T-helper 17 cell (primary cell): ENCODE measurements around the gene AKT3. TPM values are rescaled to one million over a fixed set of nuclear protein-coding genes. Genes with fewer than 3 reads are reported as not detected.

ENCODE experiments used
- ATAC-seq: fragments of 150-1000 bp; cut with Tn5 transposase; 2 replicates; pipeline ENCODE4 v1.10.0; 2021; ENCODE audit warnings: mild to moderate bottlenecking, moderate library complexity
- DNase-seq, 3 donors: peaks; one replicate each; pipeline versions ENCODE4 v3.0.0 to v3.0.0-alpha.2; 2020 to 2021
- H3K9me3 ChIP-seq: one replicate; pipeline ENCODE4 v1.7.0; 2013; ENCODE audit warnings: low read length, mild to moderate bottlenecking; ENCODE audit not compliant: control insufficient read depth, poor library complexity, severe bottlenecking
- H3K27ac Mint-ChIP-seq: one replicate; pipeline ENCODE4 v1.8.0; 2022; ENCODE audit warnings: mild to moderate bottlenecking, moderate library complexity, mixed read lengths
- H3K27me3 Mint-ChIP-seq: one replicate; pipeline ENCODE4 v1.8.0; 2022; ENCODE audit warnings: mixed read lengths
- H3K36me3 Mint-ChIP-seq: one replicate; pipeline ENCODE4 v1.8.0; 2022; ENCODE audit warnings: low read depth, mixed read lengths
- H3K4me1 Mint-ChIP-seq: one replicate; pipeline ENCODE4 v1.8.0; 2022; ENCODE audit warnings: mild to moderate bottlenecking, mixed read lengths
- H3K4me3 Mint-ChIP-seq: one replicate; pipeline ENCODE4 v1.8.0; 2022; ENCODE audit warnings: mild to moderate bottlenecking, moderate library complexity, mixed read lengths
- total RNA-seq, 4 donors: library from RNA in 2 of 4; stranded (reverse) in 2 of 4; gene quantifications; one replicate each; pipeline ENCODE4 v1.2.3 and lab custom pipeline; 2022 to 2026

The AKT3 gene
- total RNA-seq, 2 donors from 2014 or later = 96.0 to 103 TPM

- no peaks in the 10 kb centered on the region for H3K9me3 ChIP-seq
- H3K27ac Mint-ChIP-seq = peak overlapping the region; percentile 41
- no peaks in the 10 kb centered on the region for H3K27me3 Mint-ChIP-seq
- no peak for ATAC-seq
- no peak overlapping the region for H3K4me3 Mint-ChIP-seq
- H3K36me3 Mint-ChIP-seq = no peaks in the 10 kb centered on the region
- H3K4me1 Mint-ChIP-seq = peaks cover 11% of the 10 kb centered on the region
- DNase-seq = no peak
Measured at GRCh38 chr1:243493156-243494129, 356.6 kb downstream of the AKT3 start.

- no peaks in the 10 kb centered on the region for H3K36me3 Mint-ChIP-seq
- no peak for ATAC-seq
- H3K27ac Mint-ChIP-seq = peak overlapping the region; percentile 34
Measured at GRCh38 chr1:243490748-243491686, 359.0 kb downstream of the AKT3 start.

GRCh38 chr1:243489681-243490546 lies 360.1 kb downstream of the AKT3 start:
- H3K27ac Mint-ChIP-seq = no peak overlapping the region
- DNase-seq (no peak), ATAC-seq (no peak)
- peak overlapping the region; percentile 21 for H3K4me3 Mint-ChIP-seq
- no peaks in the 10 kb centered on the region for H3K9me3 ChIP-seq
- H3K4me1 Mint-ChIP-seq = peaks cover 4% of the 10 kb centered on the region
- H3K36me3 Mint-ChIP-seq = no peaks in the 10 kb centered on the region
- H3K27me3 Mint-ChIP-seq = no peaks in the 10 kb centered on the region

More at GRCh38 chr1:243490748-243491686, 359.0 kb downstream of the AKT3 start:
- DNase-seq = no peak
- no peaks in the 10 kb centered on the region for H3K9me3 ChIP-seq
- peaks cover 5% of the 10 kb centered on the region for H3K4me1 Mint-ChIP-seq
- no peaks in the 10 kb centered on the region for H3K27me3 Mint-ChIP-seq
- no peak overlapping the region for H3K4me3 Mint-ChIP-seq

DNA sequence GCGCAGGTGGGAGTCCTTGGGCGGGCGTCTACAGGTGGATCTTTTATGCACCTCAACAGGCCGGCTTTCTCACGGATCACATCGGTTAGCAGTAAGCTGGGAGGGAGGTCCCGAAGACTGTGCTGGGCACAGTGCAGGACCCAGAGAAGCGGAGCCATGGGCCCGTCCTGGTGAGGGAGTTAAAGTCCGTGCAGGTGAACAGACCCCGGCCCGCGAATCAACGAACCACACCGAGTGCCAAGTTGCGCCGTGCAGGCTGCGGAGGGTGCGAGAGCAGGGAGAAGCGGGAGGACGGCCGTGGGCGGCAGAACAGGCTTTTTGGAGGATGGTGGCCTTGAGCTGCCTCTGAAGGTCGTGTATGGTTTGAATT lies 360.9 kb downstream of the AKT3 start:
- DNase-seq (no peak), ATAC-seq (no peak)
- Mint-ChIP-seq H3K4me3 (peak overlapping the region; percentile 28), H3K27ac (no peak overlapping the region), H3K4me1 (peaks cover 4% of the 10 kb centered on the region), H3K36me3 (no peaks in the 10 kb centered on the region), H3K27me3 (no peaks in the 10 kb centered on the region)
- H3K9me3 ChIP-seq = no peaks in the 10 kb centered on the region

DNA sequence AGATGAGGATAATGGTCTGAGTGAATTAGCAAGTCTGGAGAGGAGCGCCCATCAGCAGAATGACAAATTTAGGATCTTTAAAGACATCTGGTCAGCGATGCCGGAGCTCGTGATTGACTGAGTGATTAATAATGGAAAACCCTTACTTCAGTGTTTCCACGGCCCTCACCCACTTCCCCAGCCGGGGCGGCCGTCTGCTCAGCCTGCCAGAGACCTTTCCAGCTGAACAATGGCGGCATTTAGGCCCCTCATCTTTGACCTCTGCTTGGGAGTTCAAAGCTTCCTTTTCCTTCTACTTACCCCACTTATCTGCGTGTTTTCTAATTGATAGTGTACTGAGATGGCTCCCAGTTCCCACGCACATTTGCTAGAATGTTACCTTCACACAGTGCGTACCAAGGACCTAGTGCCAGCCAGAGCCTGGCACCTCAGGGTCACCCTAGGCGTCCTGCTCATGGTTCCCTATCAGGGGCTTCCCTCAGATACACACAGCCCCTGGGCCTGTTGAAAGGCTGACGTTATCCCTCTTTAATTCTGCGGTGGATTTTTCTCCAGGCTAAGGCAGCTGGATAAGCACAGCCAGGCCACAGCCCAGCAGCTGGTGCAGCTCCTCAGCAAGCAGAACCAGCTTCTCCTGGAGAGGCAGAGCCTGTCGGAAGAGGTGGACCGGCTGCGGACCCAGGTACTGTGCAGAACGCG lies 361.4 kb downstream of the AKT3 start:
- no peaks in the 10 kb centered on the region for H3K9me3 ChIP-seq
- DNase-seq (no peak), ATAC-seq (no peak)
- Mint-ChIP-seq H3K27me3 (no peaks in the 10 kb centered on the region), H3K4me3 (peak overlapping the region; percentile 52), H3K27ac (no peak overlapping the region), H3K4me1 (peaks cover 7% of the 10 kb centered on the region), H3K36me3 (no peaks in the 10 kb centered on the region)

GRCh38 chr1:243487649-243488227 lies 362.3 kb downstream of the AKT3 start:
- H3K27me3 Mint-ChIP-seq = no peaks in the 10 kb centered on the region
- H3K4me1 Mint-ChIP-seq = peaks cover 10% of the 10 kb centered on the region
- peak overlapping the region; percentile 49 for H3K4me3 Mint-ChIP-seq
- ATAC-seq (no peak), DNase-seq (no peak)
- H3K36me3 Mint-ChIP-seq = no peaks in the 10 kb centered on the region
- peak overlapping the region; percentile 32 for H3K27ac Mint-ChIP-seq
- H3K9me3 ChIP-seq = no peaks in the 10 kb centered on the region

- no peaks in the 10 kb centered on the region for H3K9me3 ChIP-seq
- H3K36me3 Mint-ChIP-seq = no peaks in the 10 kb centered on the region
- peak overlapping the region; percentile 32 for H3K27ac Mint-ChIP-seq
- H3K27me3 Mint-ChIP-seq = no peaks in the 10 kb centered on the region
- peak overlapping the region; percentile 49 for H3K4me3 Mint-ChIP-seq
- peaks cover 13% of the 10 kb centered on the region for H3K4me1 Mint-ChIP-seq
- ATAC-seq = no peak
- no peak for DNase-seq
Measured at GRCh38 chr1:243487036-243487648, 362.9 kb downstream of the AKT3 start.

DNA sequence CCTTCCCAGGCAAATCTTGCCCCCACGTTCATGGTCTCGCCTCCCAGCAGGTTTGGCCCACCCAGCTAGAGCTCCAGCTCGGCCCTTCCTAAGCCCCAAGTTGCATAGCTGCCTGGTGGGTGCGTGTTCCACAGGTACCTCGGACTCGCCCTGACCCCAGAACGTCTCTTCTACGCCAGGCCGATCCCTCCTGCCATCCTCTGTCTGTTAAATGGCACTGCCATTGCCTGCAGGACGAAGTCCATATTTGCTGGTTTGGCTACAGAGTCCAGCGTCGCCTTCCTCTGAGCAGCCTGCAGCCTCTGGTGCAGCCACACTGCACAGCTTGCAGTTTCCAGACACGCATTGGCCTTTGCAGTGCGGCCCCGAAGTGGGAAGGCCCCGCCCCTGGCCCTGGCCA lies 366.1 kb downstream of the AKT3 start:
- no peaks in the 10 kb centered on the region for H3K27me3 Mint-ChIP-seq

GRCh38 chr1:243483071-243483771 lies 366.8 kb downstream of the AKT3 start:
- DNase-seq = no peak

More for the DNA sequence above, 366.1 kb downstream of the AKT3 start:
- peaks cover 5% of the 10 kb centered on the region for H3K36me3 Mint-ChIP-seq
- H3K4me1 Mint-ChIP-seq = peaks cover 23% of the 10 kb centered on the region
- DNase-seq (no peak), ATAC-seq (no peak)
- peak overlapping the region; percentile 84 for H3K27ac Mint-ChIP-seq
- no peaks in the 10 kb centered on the region for H3K9me3 ChIP-seq
- peak overlapping the region; percentile 87 for H3K4me3 Mint-ChIP-seq

DNA sequence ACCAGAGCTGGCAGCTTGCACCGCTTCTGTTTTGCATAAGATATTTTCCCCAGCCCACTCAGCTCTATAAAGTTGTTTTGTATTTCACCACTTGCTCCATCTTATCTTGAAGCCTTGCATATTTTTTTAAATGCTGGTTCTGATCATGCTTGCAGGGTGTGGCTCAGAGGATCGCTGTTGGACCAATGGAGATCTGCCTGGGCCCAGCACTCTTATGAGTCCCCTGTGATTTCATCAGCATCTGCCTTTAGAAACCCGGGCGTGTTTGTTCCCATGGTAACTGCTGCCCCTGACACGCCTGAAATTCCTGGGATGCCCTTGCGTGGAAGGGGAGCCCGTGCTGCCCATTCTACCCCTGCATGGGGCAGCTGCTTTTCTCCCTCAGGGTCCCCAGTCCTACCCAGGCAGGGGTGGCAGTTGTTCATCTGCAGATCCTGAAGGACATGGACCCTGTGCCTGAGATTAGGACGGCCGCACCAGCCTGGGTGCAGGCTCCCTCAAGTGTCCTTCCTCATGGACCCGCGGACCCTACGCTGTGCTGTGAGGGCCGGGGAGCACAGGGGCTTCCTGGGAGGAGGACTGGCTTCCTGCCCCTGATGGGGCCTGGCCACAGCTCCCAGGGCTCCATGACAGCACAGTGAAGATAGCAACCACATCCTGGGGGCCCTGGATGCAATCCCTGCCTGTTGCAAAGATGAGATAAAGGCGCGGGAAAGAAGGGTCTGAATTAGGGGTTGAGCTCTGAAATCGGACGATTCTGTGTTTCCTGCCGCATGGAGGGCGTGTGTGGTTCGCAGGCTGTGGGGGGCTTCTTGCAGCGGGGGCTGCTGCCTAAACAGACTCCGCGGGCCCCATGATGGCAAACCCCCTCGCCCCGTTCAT lies 367.7 kb downstream of the AKT3 start:
- ATAC-seq (peak; percentile 18), DNase-seq (no peak)
- H3K9me3 ChIP-seq = no peaks in the 10 kb centered on the region
- peak overlapping the region; percentile 84 for H3K27ac Mint-ChIP-seq
- H3K27me3 Mint-ChIP-seq = no peaks in the 10 kb centered on the region
- peaks cover 5% of the 10 kb centered on the region for H3K36me3 Mint-ChIP-seq
- H3K4me3 Mint-ChIP-seq = peak overlapping the region; percentile 87
- peaks cover 23% of the 10 kb centered on the region for H3K4me1 Mint-ChIP-seq

More at GRCh38 chr1:243483071-243483771, 366.8 kb downstream of the AKT3 start:
- Mint-ChIP-seq H3K27ac (peak overlapping the region; percentile 84), H3K27me3 (no peaks in the 10 kb centered on the region), H3K36me3 (peaks cover 5% of the 10 kb centered on the region), H3K4me3 (peak overlapping the region; percentile 87), H3K4me1 (peaks cover 23% of the 10 kb centered on the region)
- peak; percentile 54 for ATAC-seq
- H3K9me3 ChIP-seq = no peaks in the 10 kb centered on the region
